Ovary (tissue), 3 donors: ENCODE data around the gene IGLL1.

Source experiments
- EP300 ChIP-seq: sonication (generic); formaldehyde crosslinking; IDR thresholded peaks from one replicate; pipeline ENCODE4 v1.6.1; 2017; ENCODE audit warnings: antibody characterized with exemption
- TF ChIP-seq, protein P1 (sequence below), 3 donors: fragments of 450-650 bp in 2 of 3; fragments of 200-600 bp in 1 of 3; IDR thresholded peaks; one replicate each; pipeline versions ENCODE4 v1.5.1 to v1.8.0; 2016 to 2022; ENCODE audit warnings: antibody characterized with exemption in 3 of 3, mild to moderate bottlenecking in 1 of 3
- donor health status: DM: no; HTN: no; CAD: no.

DNA sequence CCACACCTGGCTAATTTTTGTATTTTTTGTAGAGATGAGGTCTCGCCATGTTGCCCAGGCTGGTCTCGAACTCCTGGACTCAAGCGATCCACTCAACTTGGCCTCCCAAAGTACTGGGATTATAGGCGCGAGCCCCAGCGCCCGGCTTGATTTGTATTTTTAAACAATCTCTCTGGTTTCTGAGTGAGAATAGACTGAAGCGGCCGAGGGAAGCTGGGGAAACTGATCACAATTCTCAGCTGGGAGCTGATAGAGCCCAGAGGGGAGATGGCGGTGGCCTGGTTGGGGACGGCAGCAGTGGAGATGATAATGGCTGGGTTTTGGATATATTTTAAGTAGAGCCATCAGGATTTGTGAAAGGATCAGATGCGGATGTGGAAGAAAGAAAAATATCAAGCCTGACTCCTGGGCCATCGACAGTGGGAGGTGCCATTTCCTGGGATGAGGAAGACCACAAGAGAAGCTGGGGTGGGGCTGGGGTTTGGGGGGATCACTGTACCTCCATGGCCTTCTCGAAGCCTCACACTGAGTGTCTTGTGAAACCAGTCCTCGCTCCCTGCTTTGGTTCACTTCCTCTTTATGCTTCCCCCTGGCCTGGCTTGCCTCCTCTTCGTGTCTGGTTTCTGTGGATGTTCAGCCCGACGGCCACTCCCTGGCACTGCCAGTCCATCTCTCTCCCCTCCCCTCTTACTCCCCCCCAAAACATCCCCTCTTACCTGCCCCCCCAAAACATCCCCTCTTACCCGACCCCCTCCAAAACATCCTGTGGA lies 51.9 kb downstream of the IGLL1 start:
- TF ChIP-seq, protein P1, sequence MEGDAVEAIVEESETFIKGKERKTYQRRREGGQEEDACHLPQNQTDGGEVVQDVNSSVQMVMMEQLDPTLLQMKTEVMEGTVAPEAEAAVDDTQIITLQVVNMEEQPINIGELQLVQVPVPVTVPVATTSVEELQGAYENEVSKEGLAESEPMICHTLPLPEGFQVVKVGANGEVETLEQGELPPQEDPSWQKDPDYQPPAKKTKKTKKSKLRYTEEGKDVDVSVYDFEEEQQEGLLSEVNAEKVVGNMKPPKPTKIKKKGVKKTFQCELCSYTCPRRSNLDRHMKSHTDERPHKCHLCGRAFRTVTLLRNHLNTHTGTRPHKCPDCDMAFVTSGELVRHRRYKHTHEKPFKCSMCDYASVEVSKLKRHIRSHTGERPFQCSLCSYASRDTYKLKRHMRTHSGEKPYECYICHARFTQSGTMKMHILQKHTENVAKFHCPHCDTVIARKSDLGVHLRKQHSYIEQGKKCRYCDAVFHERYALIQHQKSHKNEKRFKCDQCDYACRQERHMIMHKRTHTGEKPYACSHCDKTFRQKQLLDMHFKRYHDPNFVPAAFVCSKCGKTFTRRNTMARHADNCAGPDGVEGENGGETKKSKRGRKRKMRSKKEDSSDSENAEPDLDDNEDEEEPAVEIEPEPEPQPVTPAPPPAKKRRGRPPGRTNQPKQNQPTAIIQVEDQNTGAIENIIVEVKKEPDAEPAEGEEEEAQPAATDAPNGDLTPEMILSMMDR (IDR thresholded peaks at IDR 0.05), result no peak
- TF ChIP-seq EP300, result no peak
